ENCODE data around the gene DDR2.

GRCh38 chr1:162716552-162716951, 84.3 kb downstream of the DDR2 start:
- TF ChIP-seq, protein P1, sequence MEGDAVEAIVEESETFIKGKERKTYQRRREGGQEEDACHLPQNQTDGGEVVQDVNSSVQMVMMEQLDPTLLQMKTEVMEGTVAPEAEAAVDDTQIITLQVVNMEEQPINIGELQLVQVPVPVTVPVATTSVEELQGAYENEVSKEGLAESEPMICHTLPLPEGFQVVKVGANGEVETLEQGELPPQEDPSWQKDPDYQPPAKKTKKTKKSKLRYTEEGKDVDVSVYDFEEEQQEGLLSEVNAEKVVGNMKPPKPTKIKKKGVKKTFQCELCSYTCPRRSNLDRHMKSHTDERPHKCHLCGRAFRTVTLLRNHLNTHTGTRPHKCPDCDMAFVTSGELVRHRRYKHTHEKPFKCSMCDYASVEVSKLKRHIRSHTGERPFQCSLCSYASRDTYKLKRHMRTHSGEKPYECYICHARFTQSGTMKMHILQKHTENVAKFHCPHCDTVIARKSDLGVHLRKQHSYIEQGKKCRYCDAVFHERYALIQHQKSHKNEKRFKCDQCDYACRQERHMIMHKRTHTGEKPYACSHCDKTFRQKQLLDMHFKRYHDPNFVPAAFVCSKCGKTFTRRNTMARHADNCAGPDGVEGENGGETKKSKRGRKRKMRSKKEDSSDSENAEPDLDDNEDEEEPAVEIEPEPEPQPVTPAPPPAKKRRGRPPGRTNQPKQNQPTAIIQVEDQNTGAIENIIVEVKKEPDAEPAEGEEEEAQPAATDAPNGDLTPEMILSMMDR (IDR thresholded peaks at IDR 0.05) = no peak
- TF ChIP-seq POLR2A (IDR thresholded peaks at IDR 0.05) = no peak
